Mucosa of descending colon (tissue), 3 donors: ENCODE results near the gene PIK3R5. TPM values are rescaled to one million over a fixed set of nuclear protein-coding genes. Genes with fewer than 3 reads are reported as not detected.

Experiments used
- ATAC-seq: fragments of 200-7000 bp; cut with Tn5 transposase; one replicate; pipeline ENCODE4 v1.9.1; 2020; ENCODE audit warnings: mild to moderate bottlenecking, moderate library complexity
- DNase-seq, 3 donors: peaks; one replicate each; pipeline ENCODE4 v3.0.0-alpha.2; 2020
- H3K36me3 ChIP-seq: fragments of 200-600 bp; one replicate; pipeline ENCODE4 v1.8.0; 2021; ENCODE audit warnings: low read depth, mild to moderate bottlenecking
- H3K4me1 ChIP-seq: fragments of 200-600 bp; one replicate; pipeline ENCODE4 v1.8.0; 2021; ENCODE audit warnings: low read depth, mild to moderate bottlenecking
- H3K4me3 ChIP-seq: fragments of 200-600 bp; one replicate; pipeline ENCODE4 v1.8.0; 2021; ENCODE audit warnings: mild to moderate bottlenecking
- H3K9me3 ChIP-seq: fragments of 200-600 bp; one replicate; pipeline ENCODE4 v1.8.0; 2021; ENCODE audit warnings: mild to moderate bottlenecking
- CTCF ChIP-seq: fragments of 200-600 bp; IDR thresholded peaks from one replicate; pipeline ENCODE4 v1.8.0; 2022; ENCODE audit warnings: antibody characterized with exemption, mild to moderate bottlenecking
- intact Hi-C, 2 donors: fragments of 100-400 bp; cut with DNase I in 1 of 2; cut with micrococcal nuclease in 1 of 2; formaldehyde crosslinking; loops; one replicate each; pipeline versions ENCODE4 v1.11.0 to v1.11.1; 2022; cut with DNase I, micrococcal nuclease
- total RNA-seq, 3 donors: library from RNA; stranded (reverse); fragmentation: NEBNext Ultra II Directional in 2 of 3; extraction: Animal tissue kit (Norgen Biotek cat#: 25700) in 2 of 3; gene quantifications; one replicate each; pipeline versions ENCODE4 v1.2.1 to v1.2.4, GENCODE V29; 2021 to 2023
- donor health status: DM: no; HTN: no; CAD: no; lungs with moderate emphysema.
- donor health status: DM: no; HTN: no; CAD: no.
- donor health status: DM: no; HTN: yes; CAD: no.

PIK3R5 gene
- total RNA-seq, 3 donors from 2014 or later = 2.7 to 10.4 (median 6.8) TPM

GRCh38 chr17:8918807-8919465 lies 46.6 kb downstream of the PIK3R5 start:
- intact Hi-C loops = no loop called here
- Histone ChIP-seq H3K4me3 (no peak overlapping the region), H3K9me3 (peaks cover 8% of the 10 kb centered on the region), H3K36me3 (no peaks in the 10 kb centered on the region), H3K4me1 (no peaks in the 10 kb centered on the region)
- ATAC-seq (no peak), DNase-seq (no peak)
- no peak for TF ChIP-seq CTCF

- no peak for TF ChIP-seq CTCF
- intact Hi-C loops = no loop called here
- H3K4me3 ChIP-seq = no peak overlapping the region
- H3K36me3 ChIP-seq = no peaks in the 10 kb centered on the region
- H3K9me3 ChIP-seq = peaks cover 8% of the 10 kb centered on the region
- no peak for DNase-seq
- no peaks in the 10 kb centered on the region for H3K4me1 ChIP-seq
- ATAC-seq = peak; percentile 51
These were observed 49.0 kb downstream of the PIK3R5 start for GRCh38 chr17:8916466-8916865.

DNA sequence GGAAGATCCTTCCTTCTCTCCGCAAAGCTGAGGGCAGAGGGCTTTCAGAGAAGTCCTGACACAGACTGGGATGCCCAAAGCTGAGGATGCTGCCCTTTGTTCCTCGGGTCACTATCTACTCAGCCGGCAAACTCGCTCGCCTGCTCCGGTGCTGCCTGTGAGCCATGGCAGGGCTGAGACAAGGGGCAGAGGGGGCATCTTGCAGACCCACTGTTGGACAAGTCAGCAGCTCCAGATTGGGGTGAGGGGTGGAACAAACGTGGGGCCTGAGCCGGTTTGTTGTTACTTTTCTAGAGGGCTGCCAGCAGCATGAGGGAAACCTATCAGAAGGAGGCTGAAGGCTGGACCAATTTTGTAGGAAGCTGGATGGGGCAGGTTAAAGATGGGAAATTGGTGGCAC lies 51.0 kb downstream of the PIK3R5 start:
- no peak for TF ChIP-seq CTCF
- Histone ChIP-seq H3K36me3 (no peaks in the 10 kb centered on the region), H3K4me3 (no peak overlapping the region), H3K9me3 (peaks cover 8% of the 10 kb centered on the region), H3K4me1 (no peaks in the 10 kb centered on the region)
- ATAC-seq (no peak), DNase-seq (no peak)
- intact Hi-C loops = no loop called here

DNA sequence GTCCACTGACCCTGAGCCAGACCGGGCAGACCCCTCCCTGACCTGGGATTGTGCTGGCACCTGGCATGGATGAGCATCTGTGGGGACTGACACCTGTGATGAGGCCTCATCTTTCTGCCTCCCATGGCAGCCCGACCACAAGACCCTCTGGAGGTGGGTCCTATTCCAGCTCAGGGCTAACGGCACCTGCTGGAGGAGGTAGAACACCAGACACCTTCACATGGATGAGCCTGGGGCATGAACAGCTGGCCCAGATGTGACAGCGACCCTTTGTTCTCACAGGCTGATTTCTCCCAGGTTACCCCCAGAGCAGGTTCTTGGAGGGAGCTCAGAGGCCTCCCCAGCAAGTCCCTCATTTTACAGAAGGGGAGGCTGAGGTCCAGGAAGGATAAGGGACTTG lies 51.6 kb downstream of the PIK3R5 start:
- DNase-seq (no peak), ATAC-seq (no peak)
- no peaks in the 10 kb centered on the region for H3K36me3 ChIP-seq
- H3K4me3 ChIP-seq = no peak overlapping the region
- intact Hi-C loops = no loop called here
- no peaks in the 10 kb centered on the region for H3K4me1 ChIP-seq
- H3K9me3 ChIP-seq = peaks cover 8% of the 10 kb centered on the region
- TF ChIP-seq CTCF = no peak

- intact Hi-C loops = no loop called here
- Histone ChIP-seq H3K4me1 (no peaks in the 10 kb centered on the region), H3K36me3 (no peaks in the 10 kb centered on the region), H3K4me3 (no peak overlapping the region), H3K9me3 (peaks cover 6% of the 10 kb centered on the region)
- no peak for TF ChIP-seq CTCF
- DNase-seq = no peak
- no peak for ATAC-seq
These were observed 52.4 kb downstream of the PIK3R5 start for GRCh38 chr17:8913091-8913490.
